GM18907 (cell line): Measurements from ENCODE around the gene AGTR2.
"Not testable (repeated sequence)": the region's sequence is repeated elsewhere in the genome, so short reads cannot be mapped to it uniquely, and the experiment has no call there.

Experiments used
- ATAC-seq: cut with Tn5 transposase; IDR thresholded peaks from one replicate; pipeline ENCODE4 v1.9.1; 2021; ENCODE audit warnings: mild to moderate bottlenecking, moderate library complexity; ENCODE audit not compliant: unreplicated experiment

Gene AGTR2, protein sequence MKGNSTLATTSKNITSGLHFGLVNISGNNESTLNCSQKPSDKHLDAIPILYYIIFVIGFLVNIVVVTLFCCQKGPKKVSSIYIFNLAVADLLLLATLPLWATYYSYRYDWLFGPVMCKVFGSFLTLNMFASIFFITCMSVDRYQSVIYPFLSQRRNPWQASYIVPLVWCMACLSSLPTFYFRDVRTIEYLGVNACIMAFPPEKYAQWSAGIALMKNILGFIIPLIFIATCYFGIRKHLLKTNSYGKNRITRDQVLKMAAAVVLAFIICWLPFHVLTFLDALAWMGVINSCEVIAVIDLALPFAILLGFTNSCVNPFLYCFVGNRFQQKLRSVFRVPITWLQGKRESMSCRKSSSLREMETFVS

DNA sequence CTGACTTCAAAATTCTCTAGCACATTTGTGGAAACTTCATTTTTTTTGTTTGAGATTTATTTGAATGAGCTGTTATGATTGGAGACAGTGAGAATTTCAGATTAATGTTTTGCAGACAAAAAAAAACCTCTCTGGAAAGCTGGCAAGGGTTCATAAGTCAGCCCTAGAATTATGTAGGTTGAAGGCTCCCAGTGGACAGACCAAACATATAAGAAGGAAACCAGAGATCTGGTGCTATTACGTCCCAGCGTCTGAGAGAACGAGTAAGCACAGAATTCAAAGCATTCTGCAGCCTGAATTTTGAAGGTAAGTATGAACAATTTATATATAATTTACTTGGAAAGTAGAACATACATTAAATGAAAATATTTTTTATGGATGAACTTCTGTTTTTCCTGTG is at the start of gene AGTR2:
TSS of gene AGTR2 (plus strand) at position 234 of the 400 bp plus-strand sequence. CDS start 1,537 bp downstream, outside the sequence.
- ATAC-seq = no peak

DNA sequence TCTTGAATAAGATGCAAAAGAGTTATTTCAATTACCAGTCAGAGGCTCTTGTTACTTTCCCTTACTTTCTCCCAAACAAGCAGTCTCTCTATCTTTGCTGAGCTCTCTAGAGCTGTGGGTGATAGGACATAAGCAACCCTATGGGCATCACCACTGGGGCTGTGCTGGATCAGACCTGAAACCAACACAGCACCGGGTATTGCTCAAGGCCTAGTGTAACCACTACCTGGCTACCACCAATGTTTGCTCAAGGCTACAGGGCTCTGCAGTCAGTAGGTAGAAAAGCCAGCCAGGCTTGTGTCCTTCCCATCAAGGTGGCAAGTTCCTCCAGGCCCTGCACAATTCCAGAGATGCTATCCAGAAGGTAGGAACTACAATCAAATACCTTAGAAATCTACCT is 35.3 kb upstream of the AGTR2 start:
- ATAC-seq = no peak

DNA sequence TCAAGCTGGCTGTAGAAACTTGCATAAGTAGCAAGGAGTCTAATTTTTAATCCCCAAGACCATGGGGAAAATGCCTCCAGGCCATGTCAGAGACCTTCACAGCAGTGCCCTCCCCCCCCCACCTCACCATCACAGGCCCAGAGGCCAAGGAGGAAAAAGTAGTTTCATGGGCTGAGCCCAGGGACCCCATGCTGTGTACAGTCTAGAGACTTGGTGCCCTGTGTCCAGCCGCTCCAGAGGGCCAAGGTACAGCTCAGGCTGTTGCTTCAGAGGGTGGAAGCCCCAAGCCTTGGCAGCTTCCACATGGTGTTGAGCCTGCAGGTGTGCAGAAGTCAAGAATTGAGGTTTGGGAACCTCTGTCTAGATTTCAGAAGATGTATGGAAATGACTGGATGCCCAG is 29.3 kb upstream of the AGTR2 start:
- ATAC-seq = not testable (repeated sequence)

DNA sequence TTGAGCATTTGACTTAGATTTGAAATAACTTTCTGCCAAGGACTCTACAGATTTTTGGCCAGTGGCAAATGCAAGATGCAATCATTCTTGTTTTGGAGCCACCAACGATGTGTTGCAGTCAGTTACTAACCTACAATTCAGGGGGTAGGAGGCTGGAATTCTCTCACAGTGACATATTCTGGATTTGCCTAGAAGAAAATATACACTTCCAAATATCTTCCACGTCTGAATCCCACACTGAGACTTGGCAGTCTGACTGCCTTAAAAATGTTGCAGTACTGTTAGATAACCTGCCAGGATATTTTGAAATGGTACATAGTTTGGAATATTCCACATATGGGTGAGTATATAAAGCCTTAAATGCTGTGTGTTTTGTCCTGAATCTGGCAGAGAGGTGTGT is 27.6 kb upstream of the AGTR2 start:
- no peak for ATAC-seq

DNA sequence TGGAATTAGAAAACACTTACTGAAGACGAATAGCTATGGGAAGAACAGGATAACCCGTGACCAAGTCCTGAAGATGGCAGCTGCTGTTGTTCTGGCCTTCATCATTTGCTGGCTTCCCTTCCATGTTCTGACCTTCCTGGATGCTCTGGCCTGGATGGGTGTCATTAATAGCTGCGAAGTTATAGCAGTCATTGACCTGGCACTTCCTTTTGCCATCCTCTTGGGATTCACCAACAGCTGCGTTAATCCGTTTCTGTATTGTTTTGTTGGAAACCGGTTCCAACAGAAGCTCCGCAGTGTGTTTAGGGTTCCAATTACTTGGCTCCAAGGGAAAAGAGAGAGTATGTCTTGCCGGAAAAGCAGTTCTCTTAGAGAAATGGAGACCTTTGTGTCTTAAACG is 2.4 kb downstream of the AGTR2 start:
- no peak for ATAC-seq

DNA sequence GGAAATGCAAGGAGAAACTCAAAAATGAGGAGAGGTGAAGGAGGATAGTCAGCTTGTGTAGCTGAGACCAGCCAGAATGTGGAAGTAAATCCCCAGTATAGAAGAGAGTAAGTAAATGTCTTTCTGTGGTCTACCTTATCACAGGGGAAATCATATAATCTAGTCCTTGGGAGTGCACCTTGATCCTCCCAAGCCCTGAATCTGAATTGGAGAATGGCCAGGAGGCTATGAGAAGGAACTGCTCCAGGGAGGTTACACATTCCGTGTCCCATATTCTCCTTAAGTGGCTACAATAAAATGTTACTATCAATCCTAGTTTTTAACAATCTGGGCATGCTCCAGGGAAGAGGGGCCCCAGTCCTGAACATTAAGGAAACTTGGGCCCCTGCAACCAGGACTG is 10.8 kb downstream of the AGTR2 start:
- no peak for ATAC-seq

DNA sequence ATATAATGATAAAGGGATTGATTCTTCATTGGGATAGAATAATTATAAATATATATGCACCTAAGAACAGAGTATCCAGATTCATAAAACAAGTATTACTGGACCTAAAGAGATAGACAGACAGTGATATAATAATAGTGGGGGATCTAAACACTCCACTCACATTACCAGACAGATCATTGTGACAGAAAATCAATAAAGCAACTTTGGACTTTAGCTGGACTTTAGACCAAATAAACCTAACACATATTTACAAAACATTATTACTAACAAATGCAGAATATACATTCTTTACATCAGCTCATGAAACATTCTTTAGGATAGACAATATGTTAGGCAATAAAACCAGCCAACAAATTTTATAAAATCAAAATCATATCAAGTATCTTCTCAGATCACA is 14.6 kb downstream of the AGTR2 start:
- no peak for ATAC-seq

DNA sequence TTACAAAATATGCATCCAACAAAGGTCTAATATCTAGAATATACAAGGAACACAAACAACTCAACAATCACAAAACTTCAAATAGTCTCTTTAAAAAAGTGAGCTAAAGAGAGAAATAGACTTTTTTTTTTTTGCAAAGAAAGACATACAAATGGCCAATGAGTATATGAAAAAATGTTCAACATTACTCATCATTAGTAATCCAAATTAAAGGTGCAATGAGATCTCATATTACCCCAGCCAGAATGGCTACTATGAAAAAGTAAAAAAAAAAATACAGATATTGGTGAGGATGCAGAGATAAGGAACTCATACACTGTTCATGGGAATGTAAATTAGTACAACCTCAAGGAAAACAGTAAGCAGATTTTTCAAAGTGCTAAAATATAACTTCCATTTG is 24.1 kb downstream of the AGTR2 start:
- no peak for ATAC-seq

DNA sequence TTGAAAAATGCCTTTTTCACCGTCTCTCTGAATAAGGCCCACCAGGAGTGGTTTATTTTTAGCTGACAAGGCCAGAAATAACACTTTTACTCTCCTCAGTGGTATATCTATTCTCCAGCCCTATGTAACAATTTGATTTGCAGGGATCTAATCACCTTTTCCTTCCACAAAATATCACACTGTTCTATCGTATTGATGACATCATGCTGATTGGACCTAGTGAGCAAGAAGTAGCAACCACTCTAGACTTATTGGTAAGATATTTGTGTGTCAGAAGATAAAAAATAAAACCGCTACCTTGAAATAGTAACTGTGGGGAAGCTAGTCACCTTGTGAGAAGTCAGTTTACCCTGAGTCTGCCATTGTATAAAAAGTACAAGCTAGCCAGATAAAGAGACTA is 27.7 kb downstream of the AGTR2 start:
- ATAC-seq = no peak

DNA sequence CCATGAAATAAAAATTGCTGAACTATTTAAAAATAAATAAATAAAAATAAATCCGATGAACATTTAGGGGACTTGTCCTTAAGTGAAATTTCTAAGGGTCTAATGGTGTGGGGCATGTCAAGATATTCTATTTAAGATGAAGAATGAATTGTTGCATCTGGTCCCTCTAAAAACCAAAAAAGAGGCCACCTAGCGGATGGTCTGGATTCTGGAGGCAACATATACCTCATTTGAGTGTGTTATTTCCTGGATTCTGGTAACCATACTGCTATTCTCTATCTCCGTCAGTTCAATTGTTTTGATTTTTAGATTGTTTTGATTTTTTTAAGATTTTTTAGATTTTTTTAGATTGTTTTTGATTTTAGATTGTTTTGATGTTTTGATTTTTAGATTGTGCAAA is 28.3 kb downstream of the AGTR2 start:
- ATAC-seq = no peak

DNA sequence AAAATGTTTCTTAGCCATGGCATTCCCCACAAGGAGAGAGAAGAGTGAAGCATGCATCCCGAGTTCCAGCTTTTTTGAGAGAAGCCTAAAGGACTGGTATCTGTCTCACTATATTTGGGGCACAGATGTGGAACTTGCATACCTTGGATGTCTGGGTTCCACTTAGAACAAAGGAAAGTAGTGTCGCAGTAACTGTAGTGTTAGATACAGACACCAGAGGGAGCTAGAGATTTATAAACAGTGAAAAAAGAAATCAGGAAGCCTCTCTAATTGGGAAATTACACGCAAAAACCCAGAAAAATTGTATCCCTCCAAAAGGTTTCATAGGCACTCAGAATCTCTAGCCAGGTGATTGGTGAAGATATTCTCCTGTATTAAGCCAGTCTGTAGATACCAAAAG is 34.4 kb downstream of the AGTR2 start:
- ATAC-seq = no peak

DNA sequence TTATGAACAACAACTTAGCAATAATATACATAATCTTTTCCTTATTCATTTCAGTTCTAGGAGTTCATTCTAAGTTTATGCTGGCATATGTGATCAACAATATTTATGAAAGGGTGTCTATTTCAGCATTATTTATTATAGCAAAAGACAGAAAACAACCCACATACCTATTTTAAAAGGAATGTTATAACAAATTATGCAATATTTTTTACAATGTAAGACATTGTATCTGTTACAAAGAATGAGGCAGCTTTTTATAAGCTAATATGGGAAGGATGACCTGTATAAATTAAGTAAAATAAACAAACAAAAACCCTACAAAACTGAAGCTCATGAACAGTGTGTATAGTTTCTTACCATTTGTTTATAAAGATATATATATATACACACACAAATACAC is 42.7 kb downstream of the AGTR2 start:
- ATAC-seq = no peak

DNA sequence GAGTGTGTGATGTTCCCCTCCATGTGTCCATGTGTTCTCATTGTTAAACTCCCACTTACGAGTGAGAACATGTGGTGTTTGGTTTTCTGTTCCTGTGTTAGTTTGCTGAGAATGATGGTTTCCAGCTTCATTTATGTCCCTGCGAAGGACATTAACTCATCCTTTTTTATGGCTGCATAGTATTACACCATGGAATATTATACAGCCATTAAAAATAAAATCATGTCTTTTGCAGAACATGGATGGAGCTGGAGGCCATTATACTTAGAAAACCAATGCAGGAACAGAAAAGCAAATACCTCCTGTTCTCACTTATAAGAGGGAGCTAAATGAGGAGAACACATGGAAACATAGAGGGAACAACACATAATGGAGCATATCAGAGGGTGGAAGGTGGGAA is 46.5 kb downstream of the AGTR2 start:
- not testable (repeated sequence) for ATAC-seq
